Psoas muscle (tissue), 8 donors: Measurements from ENCODE around the gene PRR5L. TPM values are rescaled to one million over a fixed set of nuclear protein-coding genes. Genes with fewer than 3 reads are reported as not detected.

ENCODE experiments used
- ATAC-seq, 4 donors: fragments of 200-7000 bp; cut with Tn5 transposase; one replicate each; pipeline ENCODE4 v1.9.1; 2020; ENCODE audit warnings: moderate library complexity in 3 of 4, mild to moderate bottlenecking in 2 of 4
- DNase-seq, 2 donors: peaks; one replicate each; pipeline ENCODE4 v3.0.0-alpha.2; 2020
- H3K27ac ChIP-seq: fragments of 200-600 bp; one replicate; pipeline ENCODE4 v1.8.0; 2022
- H3K27me3 ChIP-seq, 3 donors: fragments of 200-600 bp in 1 of 3; one replicate each; pipeline versions ENCODE4 v1.6.1 to v1.8.0; 2013 to 2022; ENCODE audit warnings: low read length in 2 of 3, mild to moderate bottlenecking in 2 of 3, moderate library complexity in 1 of 3; ENCODE audit not compliant: insufficient read depth in 3 of 3
- H3K36me3 ChIP-seq, 2 donors: fragments of 200-600 bp in 1 of 2; one replicate each; pipeline versions ENCODE4 v1.6.1 to v1.8.0; 2013 to 2022; ENCODE audit warnings: low read depth in 1 of 2, mild to moderate bottlenecking in 1 of 2, moderate library complexity in 1 of 2; ENCODE audit not compliant: insufficient read depth in 1 of 2
- H3K4me1 ChIP-seq: fragments of 200-600 bp; one replicate; pipeline ENCODE4 v1.8.0; 2022
- H3K4me3 ChIP-seq: fragments of 200-600 bp; one replicate; pipeline ENCODE4 v1.8.0; 2022; ENCODE audit warnings: mild to moderate bottlenecking
- H3K9me3 ChIP-seq: fragments of 200-600 bp; one replicate; pipeline ENCODE4 v1.8.0; 2022
- WGBS, 3 donors: extraction: QIAGEN DNeasy Blood & Tissue Kit; methylation state at CpG; one replicate each; pipeline versions ENCODE4 v1.1.6 to v1.1.7; 2013; 5-methylcytosine and 5-hydroxymethylcytosine counted together
- intact Hi-C, 2 donors: fragments of 100-400 bp; cut with DNase I; formaldehyde crosslinking; loops; one replicate each; pipeline versions ENCODE4 v1.11.0 to v1.14.2; 2022
- polyA plus RNA-seq, 3 donors: library from polyadenylated mRNA; stranded (reverse); fragments of 200-250 nt; gene quantifications; one replicate each; pipeline ENCODE4 v1.2.3, GENCODE V29; 2013
- total RNA-seq, 4 donors: library from RNA; stranded (reverse); fragmentation: NEBNext Ultra II Directional in 2 of 4; extraction: Animal tissue kit (Norgen Biotek cat#: 25700) in 2 of 4; gene quantifications; one replicate each; pipeline versions ENCODE4 v1.2.1 to v1.2.4, GENCODE V29; 2021 to 2023
- TF ChIP-seq, protein P1 (sequence below): fragments of 200-600 bp; IDR thresholded peaks from one replicate; pipeline ENCODE4 v1.8.0; 2022; ENCODE audit warnings: antibody characterized with exemption
- donor health status: healthy with polysubstance abuse.
- donor health status: DM: no; HTN: no; CAD: no; lungs with moderate emphysema.
- donor health status: Bipolar disorder and iron deficiency.
- donor health status: healthy.
- donor health status: DM: yes; HTN: yes; CAD: no.
- donor health status: DM: no; HTN: no; CAD: no.
- donor health status: DM: no; HTN: no; CAD: no.
- donor health status: DM: yes; HTN: yes; CAD: no.

PRR5L gene
- total and polyA plus RNA-seq, 7 donors = 0.39 to 2.5 (median 0.86) TPM

GRCh38 chr11:36373016-36374010 lies 77.2 kb downstream of the PRR5L start:
- Histone ChIP-seq H3K4me1 (peaks cover 5% of the 10 kb centered on the region), H3K9me3 (no peaks in the 10 kb centered on the region), H3K36me3 (no peaks in the 10 kb centered on the region), H3K4me3 (no peak overlapping the region), H3K27ac (no peak overlapping the region), H3K27me3 (peaks cover 0 to 17% (median 11%) of the 10 kb centered on the region in 3 donors)
- intact Hi-C loops = no loop called here
- 80 to 89% (median 83%) methylated on average over 6 of the region's 6 CpGs for WGBS, 3 donors
- TF ChIP-seq, protein P1, sequence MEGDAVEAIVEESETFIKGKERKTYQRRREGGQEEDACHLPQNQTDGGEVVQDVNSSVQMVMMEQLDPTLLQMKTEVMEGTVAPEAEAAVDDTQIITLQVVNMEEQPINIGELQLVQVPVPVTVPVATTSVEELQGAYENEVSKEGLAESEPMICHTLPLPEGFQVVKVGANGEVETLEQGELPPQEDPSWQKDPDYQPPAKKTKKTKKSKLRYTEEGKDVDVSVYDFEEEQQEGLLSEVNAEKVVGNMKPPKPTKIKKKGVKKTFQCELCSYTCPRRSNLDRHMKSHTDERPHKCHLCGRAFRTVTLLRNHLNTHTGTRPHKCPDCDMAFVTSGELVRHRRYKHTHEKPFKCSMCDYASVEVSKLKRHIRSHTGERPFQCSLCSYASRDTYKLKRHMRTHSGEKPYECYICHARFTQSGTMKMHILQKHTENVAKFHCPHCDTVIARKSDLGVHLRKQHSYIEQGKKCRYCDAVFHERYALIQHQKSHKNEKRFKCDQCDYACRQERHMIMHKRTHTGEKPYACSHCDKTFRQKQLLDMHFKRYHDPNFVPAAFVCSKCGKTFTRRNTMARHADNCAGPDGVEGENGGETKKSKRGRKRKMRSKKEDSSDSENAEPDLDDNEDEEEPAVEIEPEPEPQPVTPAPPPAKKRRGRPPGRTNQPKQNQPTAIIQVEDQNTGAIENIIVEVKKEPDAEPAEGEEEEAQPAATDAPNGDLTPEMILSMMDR = no peak
- ATAC-seq = no peak
- DNase-seq = no peak

DNA sequence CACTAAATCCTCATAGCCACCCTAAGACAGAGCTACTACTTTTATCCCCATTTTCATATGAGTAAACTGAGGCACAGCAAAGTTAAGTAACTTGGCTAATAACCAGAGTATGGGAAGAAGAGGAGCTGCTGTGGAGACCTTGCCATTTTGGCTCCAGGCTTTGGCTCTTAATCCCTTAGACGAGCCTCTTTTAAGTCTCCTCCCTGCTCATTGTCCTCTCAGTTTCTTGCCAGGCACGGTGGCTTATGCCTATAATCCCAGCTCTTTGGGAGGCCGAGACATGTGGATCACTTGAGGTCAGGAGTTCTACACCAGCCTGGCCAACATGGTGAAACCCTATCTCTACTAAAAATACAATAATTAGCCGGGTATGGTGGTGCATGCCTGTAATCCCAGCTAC lies 78.6 kb downstream of the PRR5L start:
- Histone ChIP-seq H3K36me3 (no peaks in the 10 kb centered on the region), H3K9me3 (no peaks in the 10 kb centered on the region), H3K27ac (no peak overlapping the region), H3K4me1 (peaks cover 5% of the 10 kb centered on the region), H3K27me3 (peaks cover 0 to 26% (median 11%) of the 10 kb centered on the region in 3 donors), H3K4me3 (no peak overlapping the region)
- no peak for DNase-seq
- intact Hi-C loops = loop anchor here in 1 of 2 donors (5.0 kb wide), 1 partner anchor 118 kb away; no protein-coding TSS in a partner anchor
- 18 to 36% (median 24%) methylated on average over 4 of the region's 4 CpGs for WGBS, 3 donors
- no peak for ATAC-seq
- TF ChIP-seq, protein P1 = no peak

- Histone ChIP-seq H3K4me3 (peak overlapping the region; percentile 15), H3K4me1 (peaks cover 5% of the 10 kb centered on the region), H3K9me3 (no peaks in the 10 kb centered on the region), H3K27me3 (peaks cover 0 to 24% (median 11%) of the 10 kb centered on the region in 3 donors), H3K27ac (no peak overlapping the region), H3K36me3 (no peaks in the 10 kb centered on the region)
- no peak for ATAC-seq
- intact Hi-C loops = loop anchor here in 1 of 2 donors (5.0 kb wide), 1 partner anchor 117 kb away; no protein-coding TSS in a partner anchor
- no peak for DNase-seq
- 72 to 81% (median 74%) methylated on average over 9 of the region's 9 CpGs for WGBS, 3 donors
- TF ChIP-seq, protein P1 = no peak
These were observed 79.4 kb downstream of the PRR5L start for GRCh38 chr11:36375353-36376008.

DNA sequence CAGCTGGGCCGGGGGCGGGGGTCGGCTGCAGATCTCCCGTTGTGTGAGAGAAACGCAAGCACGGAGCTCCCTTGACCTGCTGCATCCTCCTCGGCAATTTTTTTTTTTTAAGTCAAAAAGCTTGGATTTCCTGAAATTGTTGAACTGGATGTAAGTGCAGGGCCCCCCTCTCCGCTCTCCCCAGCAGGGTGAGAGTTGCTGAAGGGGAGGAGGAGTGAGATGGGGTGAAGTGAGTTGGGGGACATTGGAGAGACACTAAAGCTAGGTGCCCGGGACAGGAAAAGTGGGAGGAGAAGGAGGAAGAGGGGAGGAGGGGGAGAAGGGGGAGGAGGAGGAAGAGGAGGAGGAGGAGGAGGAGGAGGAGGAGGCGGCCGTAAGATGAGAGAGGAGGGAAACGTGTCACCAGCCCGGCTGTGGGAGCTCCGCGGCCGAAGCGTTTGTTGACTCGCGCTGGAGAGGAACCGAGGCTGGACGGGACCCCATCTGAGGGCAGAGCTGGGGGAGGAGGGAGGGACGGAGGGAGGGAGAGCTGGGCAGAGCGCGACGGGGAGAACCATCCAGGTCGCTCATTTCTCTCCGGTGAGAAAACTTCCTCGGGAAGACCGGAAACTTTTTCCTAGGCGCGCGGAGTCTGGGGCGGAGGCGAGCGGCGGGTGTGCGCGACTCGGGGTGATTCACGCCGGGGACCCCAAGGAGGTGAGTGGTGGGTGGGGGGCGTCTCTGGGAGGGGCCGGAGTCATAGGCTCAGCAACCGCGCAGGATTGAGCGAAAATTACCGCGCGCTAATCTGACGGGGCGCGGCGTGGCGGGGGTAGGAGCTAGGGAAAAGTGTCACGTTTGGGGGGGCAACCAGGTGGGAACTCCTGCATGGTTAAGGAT lies 80.2 kb downstream of the PRR5L start:
- TF ChIP-seq, protein P1 = no peak
- peak in 2 of 4 donors; percentile 11 to 18 for ATAC-seq
- Histone ChIP-seq H3K4me3 (peak overlapping the region; percentile 70), H3K27ac (no peak overlapping the region), H3K27me3 (peaks cover 0 to 21% (median 11%) of the 10 kb centered on the region in 3 donors), H3K4me1 (peaks cover 5% of the 10 kb centered on the region), H3K9me3 (no peaks in the 10 kb centered on the region), H3K36me3 (no peaks in the 10 kb centered on the region)
- 3 to 4% (median 3%) methylated on average over 51 to 55 of the region's 55 CpGs for WGBS, 3 donors
- intact Hi-C loops = loop anchor here in 1 of 2 donors (5.0 kb wide), 1 partner anchor 116 kb away; no protein-coding TSS in a partner anchor
- DNase-seq = peak in 1 of 2 donors; percentile 23
